ENCODE measurements around the gene NR3C2.
A peak's percentile ranks its signal among the peaks of the same experiment; 100 is the strongest.

Gene NR3C2

GRCh38 chr4:148061795-148062194 is 380.4 kb downstream of the NR3C2 start:
- no peak overlapping the region for H3K4me3 ChIP-seq (ENCODE audit: low read depth, low read length)
- no peak for DNase-seq (ENCODE audit: low read depth)
- no peak for TF ChIP-seq CTCF (IDR thresholded peaks at IDR 0.05; ENCODE audit: insufficient read depth, low read depth, low read length, missing control alignments)

- no peak for TF ChIP-seq CTCF (IDR thresholded peaks at IDR 0.05; ENCODE audit: insufficient read depth, low read depth, low read length, missing control alignments)
- H3K4me3 ChIP-seq (ENCODE audit: low read depth, low read length): no peak overlapping the region
- DNase-seq (ENCODE audit: low read depth): no peak
Measured at GRCh38 chr4:148061141-148061481, 381.1 kb downstream of the NR3C2 start.

GRCh38 chr4:148060264-148061140 is 381.7 kb downstream of the NR3C2 start:
- DNase-seq (ENCODE audit: low read depth): peak; percentile 54
- no peak for TF ChIP-seq CTCF (IDR thresholded peaks at IDR 0.05; ENCODE audit: insufficient read depth, low read depth, low read length, missing control alignments)
- H3K4me3 ChIP-seq (ENCODE audit: low read depth, low read length): no peak overlapping the region

GRCh38 chr4:148059617-148060180 is 382.5 kb downstream of the NR3C2 start:
- H3K4me3 ChIP-seq (ENCODE audit: low read depth, low read length): no peak overlapping the region
- no peak for TF ChIP-seq CTCF (IDR thresholded peaks at IDR 0.05; ENCODE audit: insufficient read depth, low read depth, low read length, missing control alignments)
- DNase-seq (ENCODE audit: low read depth): peak; percentile 72

- peak; percentile 48 for DNase-seq (ENCODE audit: low read depth)
- no peak for TF ChIP-seq CTCF (IDR thresholded peaks at IDR 0.05; ENCODE audit: insufficient read depth, low read depth, low read length, missing control alignments)
- H3K4me3 ChIP-seq (ENCODE audit: low read depth, low read length): no peak overlapping the region
Measured at GRCh38 chr4:148057984-148058859, 384.0 kb downstream of the NR3C2 start.

- DNase-seq (ENCODE audit: low read depth): peak; percentile 82
- no peak for TF ChIP-seq CTCF (IDR thresholded peaks at IDR 0.05; ENCODE audit: insufficient read depth, low read depth, low read length, missing control alignments)
- H3K4me3 ChIP-seq (ENCODE audit: low read depth, low read length): no peak overlapping the region
Measured at GRCh38 chr4:148057516-148057915, 384.7 kb downstream of the NR3C2 start.
